Lower leg skin (tissue), 4 donors: ENCODE results near the gene METRNL. TPM values are rescaled to one million over a fixed set of nuclear protein-coding genes. Genes with fewer than 3 reads are reported as not detected.
"Not testable (repeated sequence)": the region's sequence is repeated elsewhere in the genome, so short reads cannot be mapped to it uniquely, and the experiment has no call there.

Source experiments
- DNase-seq, 2 donors: peaks; one replicate each; pipeline ENCODE4 v3.0.0-alpha.2; 2019; ENCODE audit warnings: low spot score in 2 of 2
- H3K4me3 ChIP-seq: fragments of 200-600 bp; sonication (generic); 2 replicates; pipeline ENCODE4 v1.5.1; 2017; ENCODE audit warnings: mild to moderate bottlenecking, low read depth; ENCODE audit not compliant: poor library complexity, severe bottlenecking
- CTCF ChIP-seq, 3 donors: fragments of 450-650 bp; IDR thresholded peaks; one replicate each; pipeline ENCODE4 v1.5.1; 2016; ENCODE audit warnings: antibody characterized with exemption in 3 of 3, mild to moderate bottlenecking in 3 of 3, moderate library complexity in 2 of 3
- POLR2A ChIP-seq, 2 donors: fragments of 450-650 bp; IDR thresholded peaks; one replicate each; pipeline ENCODE4 v1.6.1; 2016 to 2017; ENCODE audit warnings: antibody characterized with exemption in 2 of 2, mild to moderate bottlenecking in 1 of 2, moderate library complexity in 1 of 2
- WGBS, 2 donors: methylation state at CpG; one replicate each; pipeline ENCODE4 v1.1.5; 2018; 5-methylcytosine and 5-hydroxymethylcytosine counted together
- intact Hi-C: fragments of 100-400 bp; cut with DNase I; formaldehyde crosslinking; loops from one replicate; pipeline ENCODE4 v1.15.0; 2023; ENCODE audit warnings: low total_unique reads
- total RNA-seq, 4 donors: library from RNA; depleted of rRNA; stranded (reverse); fragments of >200 nt; gene quantifications; one replicate each; pipeline ENCODE4 v1.1.0, GENCODE V29; 2016

The METRNL gene
- total RNA-seq, 4 donors from 2014 or later = 208 to 343 (median 296) TPM

GRCh38 chr17:83128306-83129240, 49.2 kb downstream of the METRNL start:
- intact Hi-C loops = no loop called here
- TF ChIP-seq POLR2A (IDR thresholded peaks at IDR 0.05) = no peak
- TF ChIP-seq CTCF (IDR thresholded peaks at IDR 0.05) = no peak
- peak in 1 of 2 donors; percentile 83 for DNase-seq
- no peak overlapping the region for H3K4me3 ChIP-seq
- 82 to 85% methylated on average over 32 of the region's 32 CpGs for WGBS, 2 donors

DNA sequence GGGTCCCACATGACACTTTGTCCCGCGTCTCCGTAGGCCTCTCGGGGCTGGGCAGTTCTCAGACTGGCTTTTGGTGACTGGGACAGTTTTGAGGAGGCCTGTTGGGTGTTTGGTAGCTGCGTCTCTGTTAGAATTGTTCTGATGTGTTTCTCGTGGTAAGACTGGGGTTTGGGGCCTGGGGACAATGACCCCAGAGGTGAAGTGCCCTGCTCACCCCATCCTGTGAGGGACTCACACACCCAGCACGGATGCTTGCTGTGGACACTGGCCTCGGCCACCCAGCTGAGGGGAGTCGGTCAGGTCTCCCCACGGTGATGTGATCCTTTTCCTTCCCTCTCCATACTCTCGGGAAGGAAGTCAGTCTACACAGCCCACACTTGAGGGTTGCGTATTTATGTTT, 50.3 kb downstream of the METRNL start:
- DNase-seq = peak in 1 of 2 donors; percentile 58
- WGBS, 2 donors = 94 to 96% methylated on average over 12 of the region's 12 CpGs
- intact Hi-C loops = no loop called here
- no peak overlapping the region for H3K4me3 ChIP-seq
- TF ChIP-seq CTCF (IDR thresholded peaks at IDR 0.05) = no peak
- no peak for TF ChIP-seq POLR2A (IDR thresholded peaks at IDR 0.05)

GRCh38 chr17:83131401-83132011, 52.1 kb downstream of the METRNL start:
- no peak for TF ChIP-seq CTCF (IDR thresholded peaks at IDR 0.05)
- no peak for TF ChIP-seq POLR2A (IDR thresholded peaks at IDR 0.05)
- peak in 1 of 2 donors; percentile 79 for DNase-seq
- WGBS, 2 donors = 91% methylated on average over 14 of the region's 14 CpGs
- intact Hi-C loops = no loop called here
- H3K4me3 ChIP-seq = no peak overlapping the region

- intact Hi-C loops = no loop called here
- peak in 1 of 2 donors; percentile 80 for DNase-seq
- no peak for TF ChIP-seq POLR2A (IDR thresholded peaks at IDR 0.05)
- no peak for TF ChIP-seq CTCF (IDR thresholded peaks at IDR 0.05)
- H3K4me3 ChIP-seq = no peak overlapping the region
- WGBS, 2 donors = 89 to 98% methylated on average over 17 to 19 of the region's 21 CpGs
These were observed 53.1 kb downstream of the METRNL start for GRCh38 chr17:83132251-83133081.

DNA sequence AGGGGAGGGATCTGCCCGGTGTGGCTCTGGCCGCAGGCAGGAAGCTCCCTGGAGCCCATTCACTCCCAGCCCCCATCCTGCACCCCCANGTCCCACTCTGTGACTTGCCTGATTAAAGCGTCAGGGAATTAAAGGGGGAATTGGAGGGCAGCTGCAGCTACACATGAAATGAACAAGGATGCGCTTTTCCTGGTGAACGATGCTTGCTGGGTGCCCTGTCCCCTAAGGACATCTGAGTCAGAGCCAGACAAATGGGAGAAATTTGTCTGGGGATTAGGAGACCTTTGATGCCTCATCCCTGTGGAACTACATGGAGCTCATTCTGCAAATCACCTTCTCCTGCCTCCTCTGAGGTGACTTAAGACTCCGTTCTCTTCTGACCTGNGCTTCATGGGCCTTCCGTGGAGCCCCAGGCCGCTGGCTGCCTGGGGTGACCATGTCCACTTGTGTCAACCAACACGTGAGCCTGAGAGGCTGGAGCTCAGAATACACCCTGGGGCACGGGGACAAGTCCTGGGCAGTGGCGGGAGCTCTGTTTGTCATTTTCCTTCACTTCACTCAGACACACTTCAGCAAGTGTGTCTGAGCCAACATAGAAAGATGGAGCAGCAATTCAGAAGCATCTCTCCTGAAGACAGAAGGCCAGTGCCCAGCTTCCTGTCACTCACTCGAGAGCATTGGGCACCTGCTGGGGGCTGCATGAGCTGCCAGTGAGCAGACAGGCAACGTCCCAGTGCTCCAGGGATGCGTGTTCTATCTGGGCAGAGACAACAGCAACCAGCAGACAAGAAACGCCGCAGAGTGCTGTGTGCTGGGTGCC, 54.1 kb downstream of the METRNL start:
- intact Hi-C loops = no loop called here

DNA sequence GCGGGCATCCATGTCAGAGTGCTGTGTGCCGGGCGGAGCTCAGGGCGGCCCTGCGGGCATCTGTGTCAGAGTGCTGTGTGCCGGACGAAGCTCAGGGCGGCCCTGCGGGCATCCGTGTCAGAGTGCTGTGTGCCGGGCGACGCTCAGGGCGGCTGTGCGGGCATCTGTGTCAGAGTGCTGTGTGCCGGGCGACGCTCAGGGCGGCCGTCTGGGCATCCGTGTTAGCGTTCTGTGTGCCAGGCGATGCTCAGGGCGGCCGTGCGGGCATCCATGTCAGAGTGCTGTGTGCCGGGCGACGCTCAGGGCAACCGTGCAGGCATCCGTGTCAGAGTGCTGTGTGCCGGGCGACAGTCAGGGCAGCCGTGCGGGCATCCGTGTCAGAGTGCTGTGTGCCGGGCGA, 55.0 kb downstream of the METRNL start:
- intact Hi-C loops, DNase-seq, H3K4me3 ChIP-seq: not testable (repeated sequence)
- WGBS, 2 donors = 87 to 90% methylated on average over 19 to 26 of the region's 38 CpGs

More for the DNA sequence above, 54.1 kb downstream of the METRNL start:
- no peak overlapping the region for H3K4me3 ChIP-seq
- DNase-seq = peak in 1 of 2 donors; percentile 73
- 66% methylated on average over 15 to 16 of the region's 16 CpGs for WGBS, 2 donors
- TF ChIP-seq CTCF (IDR thresholded peaks at IDR 0.05) (no peak), POLR2A (IDR thresholded peaks at IDR 0.05) (no peak)
